H9 (cell line): ENCODE results near the gene SETD6. TPM values are rescaled to one million over a fixed set of nuclear protein-coding genes. Genes with fewer than 3 reads are reported as not detected.

Experiments
- DNase-seq: peaks from one replicate; pipeline ENCODE4 v3.0.0-alpha.2; 2017
- H2AFZ ChIP-seq: one replicate; pipeline ENCODE4 v1.6.1; 2013; ENCODE audit warnings: mild to moderate bottlenecking, low read length, control low read depth, moderate library complexity
- H2AK5ac ChIP-seq: 2 replicates; pipeline ENCODE4 v1.6.1; 2013; ENCODE audit warnings: low read length, control low read depth, mixed read lengths; ENCODE audit not compliant: insufficient read length
- H2BK120ac ChIP-seq: one replicate; pipeline ENCODE4 v1.6.1; 2013; ENCODE audit warnings: low read depth, mild to moderate bottlenecking, low read length, control low read depth, inconsistent platforms; ENCODE audit not compliant: poor library complexity, severe bottlenecking
- H2BK12ac ChIP-seq: 2 replicates; pipeline ENCODE4 v1.6.1; 2013; ENCODE audit warnings: low read length, control low read depth, mixed read lengths, low read depth; ENCODE audit not compliant: insufficient read length
- H2BK15ac ChIP-seq: 2 replicates; pipeline ENCODE4 v1.6.1; 2013; ENCODE audit warnings: low read depth, low read length, control low read depth
- H2BK20ac ChIP-seq: one replicate; pipeline ENCODE4 v1.6.1; 2013; ENCODE audit warnings: low read depth, mild to moderate bottlenecking, low read length, control low read depth, inconsistent platforms; ENCODE audit not compliant: poor library complexity, severe bottlenecking
- H2BK5ac ChIP-seq: 2 replicates; pipeline ENCODE4 v1.6.1; 2013; ENCODE audit warnings: low read length, control low read depth, mixed read lengths; ENCODE audit not compliant: insufficient read length
- H3K14ac ChIP-seq: 2 replicates; pipeline ENCODE4 v1.6.1; 2013; ENCODE audit warnings: low read length, control low read depth; ENCODE audit not compliant: insufficient read depth
- H3K18ac ChIP-seq: 2 replicates; pipeline ENCODE4 v1.6.1; 2013; ENCODE audit warnings: low read depth, mild to moderate bottlenecking, mixed read lengths, low read length, control low read depth; ENCODE audit not compliant: insufficient read length
- H3K23ac ChIP-seq: 2 replicates; pipeline ENCODE4 v1.6.1; 2013; ENCODE audit warnings: low read length, control low read depth, mixed read lengths, low read depth; ENCODE audit not compliant: insufficient read length
- H3K23me2 ChIP-seq: 2 replicates; pipeline ENCODE4 v1.6.1; 2013; ENCODE audit warnings: low read depth, mild to moderate bottlenecking, mixed read lengths, low read length, control low read depth; ENCODE audit not compliant: insufficient read length, poor library complexity, severe bottlenecking
- H3K27ac ChIP-seq: 2 replicates; pipeline ENCODE4 v1.5.1; 2013; ENCODE audit warnings: low read length, control low read depth, mixed read lengths, low read depth; ENCODE audit not compliant: insufficient read length
- H3K27me3 ChIP-seq: 2 replicates; pipeline ENCODE4 v1.6.1; 2013; ENCODE audit warnings: low read length, control low read depth, inconsistent platforms; ENCODE audit not compliant: insufficient read depth
- H3K4ac ChIP-seq: 2 replicates; pipeline ENCODE4 v1.6.1; 2013; ENCODE audit warnings: low read depth, mild to moderate bottlenecking, control low read depth, inconsistent platforms, low read length, moderate library complexity
- H3K4me1 ChIP-seq: 2 replicates; pipeline ENCODE4 v1.6.1; 2013; ENCODE audit warnings: low read length, control low read depth, inconsistent platforms; ENCODE audit not compliant: insufficient read depth
- H3K4me2 ChIP-seq: 2 replicates; pipeline ENCODE4 v1.6.1; 2013; ENCODE audit warnings: low read length, control low read depth, mixed read lengths; ENCODE audit not compliant: insufficient read length, insufficient read depth
- H3K56ac ChIP-seq: 2 replicates; pipeline ENCODE4 v1.6.1; 2013; ENCODE audit warnings: low read depth, mild to moderate bottlenecking, mixed read lengths, low read length, control low read depth; ENCODE audit not compliant: insufficient read length
- H3K79me1 ChIP-seq: 2 replicates; pipeline ENCODE4 v1.6.1; 2013; ENCODE audit warnings: low read depth, mild to moderate bottlenecking, moderate library complexity, low read length, control low read depth, inconsistent platforms; ENCODE audit not compliant: insufficient read depth, poor library complexity, severe bottlenecking
- H3K79me2 ChIP-seq: 2 replicates; pipeline ENCODE4 v1.6.1; 2013; ENCODE audit warnings: low read length, control low read depth, inconsistent platforms; ENCODE audit not compliant: insufficient read depth
- H3K9ac ChIP-seq: 2 replicates; pipeline ENCODE4 v1.6.1; 2013; ENCODE audit warnings: low read length, control low read depth, mixed read lengths; ENCODE audit not compliant: insufficient read length; ENCODE audit errors: extremely low read depth
- H3K9me3 ChIP-seq: one replicate; pipeline ENCODE4 v1.6.1; 2013; ENCODE audit warnings: low read depth, low read length, inconsistent platforms; ENCODE audit not compliant: control insufficient read depth
- H3T11ph ChIP-seq: one replicate; pipeline ENCODE4 v1.6.1; 2013; ENCODE audit warnings: mild to moderate bottlenecking, low read length, control low read depth, inconsistent platforms
- H4K20me1 ChIP-seq: one replicate; pipeline ENCODE4 v1.6.1; 2013; ENCODE audit not compliant: control insufficient read depth, insufficient read length, insufficient read depth
- H4K5ac ChIP-seq: 2 replicates; pipeline ENCODE4 v1.6.1; 2013; ENCODE audit warnings: low read depth, mild to moderate bottlenecking, mixed read lengths, low read length, control low read depth; ENCODE audit not compliant: insufficient read length
- H4K8ac ChIP-seq: replicated peaks from 2 replicates; pipeline ENCODE4 v1.6.1; 2013; ENCODE audit warnings: low read length, control low read depth, mixed read lengths, low read depth; ENCODE audit not compliant: insufficient read length
- H4K91ac ChIP-seq: 2 replicates; pipeline ENCODE4 v1.6.1; 2013; ENCODE audit warnings: low read depth, mild to moderate bottlenecking, moderate library complexity, mixed read lengths, low read length, control low read depth; ENCODE audit not compliant: insufficient read length
- H3K27ac Mint-ChIP-seq, 3 experiments: 2 replicates in 2 of 3; 3 replicates in 1 of 3; pipeline ENCODE4 v1.8.0; 2020 to 2021; ENCODE audit warnings: mixed read lengths in 3 of 3, mild to moderate bottlenecking in 1 of 3, moderate library complexity in 1 of 3
- H3K27me3 Mint-ChIP-seq: 2 replicates; pipeline ENCODE4 v1.8.0; 2021; ENCODE audit warnings: low read depth, mild to moderate bottlenecking, moderate library complexity, mixed read lengths
- H3K36me3 Mint-ChIP-seq, 3 experiments: 2 replicates in 2 of 3; 3 replicates in 1 of 3; pipeline ENCODE4 v1.8.0; 2020 to 2021; ENCODE audit warnings: low read depth in 3 of 3, mixed read lengths in 3 of 3; ENCODE audit not compliant: insufficient read depth in 1 of 3
- H3K4me1 Mint-ChIP-seq, 2 experiments: 2 replicates each; pipeline ENCODE4 v1.8.0; 2020; ENCODE audit warnings: mixed read lengths in 2 of 2
- H3K4me3 Mint-ChIP-seq, 2 experiments: 2 replicates in 1 of 2; 3 replicates in 1 of 2; pipeline ENCODE4 v1.8.0; 2020 to 2021; ENCODE audit warnings: mild to moderate bottlenecking in 2 of 2, mixed read lengths in 2 of 2, moderate library complexity in 1 of 2
- H3K9me3 Mint-ChIP-seq, 2 experiments: 2 replicates in 1 of 2; 3 replicates in 1 of 2; pipeline ENCODE4 v1.8.0; 2020; ENCODE audit warnings: mild to moderate bottlenecking in 2 of 2, mixed read lengths in 2 of 2, moderate library complexity in 1 of 2
- WGBS: extraction: QIAGEN DNeasy Blood & Tissue Kit; methylation state at CpG from one replicate; pipeline ENCODE4 v1.1.7; 2013; ENCODE audit warnings: missing lambda C conversion rate, low lambda C conversion rate, mixed read lengths; ENCODE audit not compliant: insufficient read length; ENCODE audit errors: extremely low coverage; 5-methylcytosine and 5-hydroxymethylcytosine counted together
- total RNA-seq: library from RNA; stranded (reverse); gene quantifications from 2 replicates; pipeline ENCODE4 v1.2.1, GENCODE V29; 2021
- TF ChIP-seq, protein P1 (sequence below): fragments of 200-600 bp; sonication (generic); conservative IDR thresholded peaks from 3 replicates; pipeline ENCODE4 v1.8.0; 2021; ENCODE audit warnings: antibody characterized with exemption, mild to moderate bottlenecking

Gene SETD6
- total RNA-seq, 1 experiment from 2014 or later = 55.6 TPM

DNA sequence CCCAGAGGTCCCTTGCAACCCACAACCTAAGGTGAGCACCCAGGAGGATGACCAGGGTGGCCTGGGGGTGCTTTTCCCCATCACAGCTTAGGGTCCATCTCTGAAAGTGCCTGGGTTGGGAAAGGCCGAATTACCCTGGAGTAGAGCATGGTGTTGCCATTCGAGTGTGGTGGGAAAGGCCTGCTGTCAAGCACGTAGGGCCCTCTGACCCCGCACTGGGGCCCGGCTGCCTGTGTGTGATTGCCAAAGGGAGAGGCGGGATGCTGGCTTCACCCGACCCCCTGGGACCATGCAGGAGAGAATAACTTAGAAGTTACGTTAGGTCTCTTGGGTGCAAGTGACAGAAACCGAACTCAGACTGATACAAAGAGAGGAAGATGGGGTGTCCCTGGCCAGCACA is 43.1 kb upstream of the SETD6 start:
- no peaks in the 10 kb centered on the region for H3K79me1 ChIP-seq
- WGBS = no CpG with 5 or more reads among the region's 9 CpGs
- H3K27me3 Mint-ChIP-seq = peaks cover 33% of the 10 kb centered on the region

More for the DNA sequence above, 43.1 kb upstream of the SETD6 start:
- TF ChIP-seq, protein P1, sequence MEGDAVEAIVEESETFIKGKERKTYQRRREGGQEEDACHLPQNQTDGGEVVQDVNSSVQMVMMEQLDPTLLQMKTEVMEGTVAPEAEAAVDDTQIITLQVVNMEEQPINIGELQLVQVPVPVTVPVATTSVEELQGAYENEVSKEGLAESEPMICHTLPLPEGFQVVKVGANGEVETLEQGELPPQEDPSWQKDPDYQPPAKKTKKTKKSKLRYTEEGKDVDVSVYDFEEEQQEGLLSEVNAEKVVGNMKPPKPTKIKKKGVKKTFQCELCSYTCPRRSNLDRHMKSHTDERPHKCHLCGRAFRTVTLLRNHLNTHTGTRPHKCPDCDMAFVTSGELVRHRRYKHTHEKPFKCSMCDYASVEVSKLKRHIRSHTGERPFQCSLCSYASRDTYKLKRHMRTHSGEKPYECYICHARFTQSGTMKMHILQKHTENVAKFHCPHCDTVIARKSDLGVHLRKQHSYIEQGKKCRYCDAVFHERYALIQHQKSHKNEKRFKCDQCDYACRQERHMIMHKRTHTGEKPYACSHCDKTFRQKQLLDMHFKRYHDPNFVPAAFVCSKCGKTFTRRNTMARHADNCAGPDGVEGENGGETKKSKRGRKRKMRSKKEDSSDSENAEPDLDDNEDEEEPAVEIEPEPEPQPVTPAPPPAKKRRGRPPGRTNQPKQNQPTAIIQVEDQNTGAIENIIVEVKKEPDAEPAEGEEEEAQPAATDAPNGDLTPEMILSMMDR = no peak
- Histone ChIP-seq H4K5ac (no peak overlapping the region), H2BK12ac (no peak overlapping the region), H3K9ac (no peak overlapping the region), H3K23me2 (no peaks in the 10 kb centered on the region), H3K27ac (no peak overlapping the region), H3K27me3 (no peaks in the 10 kb centered on the region; the same call in 1 of the 2 replicates), H2BK5ac (no peak overlapping the region), H2BK120ac (no peak overlapping the region), H3K14ac (no peak overlapping the region), H2AFZ (no peak overlapping the region), H4K91ac (no peak overlapping the region), H4K20me1 (no peaks in the 10 kb centered on the region), H2AK5ac (no peak overlapping the region), H3K79me2 (no peaks in the 10 kb centered on the region), H3K4me2 (no peak overlapping the region), H3K9me3 (no peaks in the 10 kb centered on the region), H3K18ac (no peak overlapping the region), H3T11ph (no peak overlapping the region), H2BK15ac (no peak overlapping the region), H2BK20ac (no peak overlapping the region), H3K4me1 (no peaks in the 10 kb centered on the region), H4K8ac (no peak overlapping the region), H3K23ac (no peak overlapping the region), H3K4ac (no peak overlapping the region), H3K56ac (no peak overlapping the region)
- 0 out of 7 replicates have a peak overlapping the region, but pooled peaks of 1 of the 3 experiments have one; percentile 35 for H3K27ac Mint-ChIP-seq
- peaks cover 11 to 37% of the 10 kb centered on the region in 2 experiments for H3K4me1 Mint-ChIP-seq
- DNase-seq = no peak
- H3K9me3 Mint-ChIP-seq = peaks cover 0 to 3% of the 10 kb centered on the region in 2 experiments; a peak in 1 of 5 replicates
- peaks cover 0 to 6% (median 0%) of the 10 kb centered on the region in 3 experiments; a peak in 1 of 7 replicates for H3K36me3 Mint-ChIP-seq
- H3K4me3 Mint-ChIP-seq = no peak overlapping the region
